Measurements from ENCODE around the gene GGN. TPM values are rescaled to one million over a fixed set of nuclear protein-coding genes. Genes with fewer than 3 reads are reported as not detected.

The GGN gene
- total RNA-seq, 1 donor from 2014 or later = 1.0 TPM

Other genes starting within 250 kb of the GGN start
- gene DPF1, start 163.8 kb downstream of the GGN start, total RNA-seq = not detected
- gene PPP1R14A, start 131.7 kb downstream of the GGN start, total RNA-seq = 193 TPM
- gene SPINT2, start 123.5 kb downstream of the GGN start, total RNA-seq = 13.8 TPM
- 2.2 TPM for gene C19orf33, start 83.8 kb downstream of the GGN start, total RNA-seq
- 36.5 TPM for gene YIF1B, start 72.1 kb downstream of the GGN start, total RNA-seq
- gene KCNK6, start 68.2 kb downstream of the GGN start, total RNA-seq = 14.3 TPM
- gene CATSPERG, start 52.2 kb downstream of the GGN start, total RNA-seq = 3.2 TPM
- gene PSMD8, start 13.5 kb downstream of the GGN start, total RNA-seq = 288 TPM
- gene SPRED3, start 663 bp upstream of the GGN start, total RNA-seq = 2.2 TPM
- 11.8 TPM for gene FAM98C, start 15.1 kb upstream of the GGN start, total RNA-seq
- gene RASGRP4, start 38.2 kb upstream of the GGN start, total RNA-seq = 8.4 TPM
- gene RYR1, start 45.7 kb upstream of the GGN start, total RNA-seq = 4.8 TPM
- gene MAP4K1, start 229.9 kb upstream of the GGN start, total RNA-seq = 3.9 TPM
- 252 TPM for gene EIF3K, start 231.2 kb upstream of the GGN start, total RNA-seq